ENCODE measurements around the gene PRDM16.

PRDM16 gene

DNA sequence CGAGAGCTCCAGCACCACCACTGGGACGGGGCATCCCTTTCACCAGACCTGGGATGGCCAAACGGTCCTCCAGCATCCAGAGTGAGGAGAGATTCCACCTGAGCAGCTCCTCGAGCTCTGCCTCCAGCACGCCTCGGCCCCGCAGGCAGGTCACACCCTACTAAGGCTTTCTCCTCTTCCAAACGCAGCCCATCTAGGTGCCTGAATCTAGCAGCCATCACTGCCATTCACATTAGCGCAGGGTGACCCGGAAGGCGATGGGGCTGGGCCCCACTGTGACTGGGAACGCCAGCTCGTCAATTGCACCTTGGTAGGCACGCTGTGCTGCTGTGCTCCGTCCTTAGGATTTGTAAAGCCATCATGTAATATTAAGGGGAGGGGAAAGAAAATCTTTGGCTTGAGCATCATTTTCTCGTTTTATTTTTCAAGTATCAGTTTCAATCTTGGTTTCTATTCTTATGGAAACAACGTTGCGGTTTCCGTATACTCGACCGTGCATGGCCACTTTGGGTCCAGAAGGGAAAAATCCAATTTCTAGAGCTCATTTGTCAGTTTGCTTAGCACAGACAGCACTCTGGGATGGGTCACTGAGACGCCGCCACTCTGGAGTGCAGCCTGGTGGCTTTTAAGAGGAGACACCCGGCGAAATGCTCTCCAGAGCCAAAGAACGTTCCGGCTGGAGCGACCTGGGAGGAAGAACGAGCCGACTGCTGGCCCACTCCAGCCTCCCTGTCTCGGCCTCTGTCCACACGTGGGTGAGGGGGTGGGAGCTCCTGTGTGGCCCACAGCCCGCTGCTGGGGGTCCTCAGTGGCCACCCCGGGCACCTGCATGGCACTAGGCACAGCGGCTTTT is 173.6 kb downstream of the PRDM16 start:
- no peak overlapping the region for H3K27ac ChIP-seq
- no peak for TF ChIP-seq CTCF (IDR thresholded peaks at IDR 0.05; ENCODE audit: low read depth, low read length)
- no peaks in the 10 kb centered on the region for H3K36me3 ChIP-seq
- no peaks in the 10 kb centered on the region for H3K27me3 ChIP-seq (ENCODE audit: insufficient read depth, low read depth, severe bottlenecking)
- H3K4me3 ChIP-seq (ENCODE audit: low read depth, low read length) = no peak overlapping the region
- H3K9me3 ChIP-seq (ENCODE audit: severe bottlenecking) = no peaks in the 10 kb centered on the region
- no peak for DNase-seq

DNA sequence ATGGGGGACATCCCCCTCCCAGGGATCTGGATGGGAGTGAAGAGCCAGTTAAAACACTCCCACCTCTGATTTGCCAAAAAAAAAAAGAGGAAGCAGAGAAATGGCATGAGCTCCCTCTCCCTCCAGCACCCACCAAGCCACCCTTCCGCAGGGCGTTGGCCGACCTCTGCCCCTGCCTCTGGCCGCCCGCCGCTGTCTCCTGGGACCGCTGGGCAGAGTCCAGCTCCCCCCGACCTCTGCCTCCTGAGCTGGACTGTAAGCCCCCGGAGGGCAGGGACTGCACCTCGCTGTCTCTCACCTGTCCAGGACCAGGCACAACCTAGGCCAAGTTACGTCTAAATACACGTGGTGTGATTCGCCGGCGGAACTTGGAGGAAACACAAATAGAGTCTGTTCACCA is 174.3 kb downstream of the PRDM16 start:
- no peaks in the 10 kb centered on the region for H3K27me3 ChIP-seq (ENCODE audit: insufficient read depth, low read depth, severe bottlenecking)
- no peak for DNase-seq
- H3K36me3 ChIP-seq = no peaks in the 10 kb centered on the region
- H3K4me3 ChIP-seq (ENCODE audit: low read depth, low read length) = no peak overlapping the region
- TF ChIP-seq CTCF (IDR thresholded peaks at IDR 0.05; ENCODE audit: low read depth, low read length) = no peak
- no peak overlapping the region for H3K27ac ChIP-seq
- no peaks in the 10 kb centered on the region for H3K9me3 ChIP-seq (ENCODE audit: severe bottlenecking)

DNA sequence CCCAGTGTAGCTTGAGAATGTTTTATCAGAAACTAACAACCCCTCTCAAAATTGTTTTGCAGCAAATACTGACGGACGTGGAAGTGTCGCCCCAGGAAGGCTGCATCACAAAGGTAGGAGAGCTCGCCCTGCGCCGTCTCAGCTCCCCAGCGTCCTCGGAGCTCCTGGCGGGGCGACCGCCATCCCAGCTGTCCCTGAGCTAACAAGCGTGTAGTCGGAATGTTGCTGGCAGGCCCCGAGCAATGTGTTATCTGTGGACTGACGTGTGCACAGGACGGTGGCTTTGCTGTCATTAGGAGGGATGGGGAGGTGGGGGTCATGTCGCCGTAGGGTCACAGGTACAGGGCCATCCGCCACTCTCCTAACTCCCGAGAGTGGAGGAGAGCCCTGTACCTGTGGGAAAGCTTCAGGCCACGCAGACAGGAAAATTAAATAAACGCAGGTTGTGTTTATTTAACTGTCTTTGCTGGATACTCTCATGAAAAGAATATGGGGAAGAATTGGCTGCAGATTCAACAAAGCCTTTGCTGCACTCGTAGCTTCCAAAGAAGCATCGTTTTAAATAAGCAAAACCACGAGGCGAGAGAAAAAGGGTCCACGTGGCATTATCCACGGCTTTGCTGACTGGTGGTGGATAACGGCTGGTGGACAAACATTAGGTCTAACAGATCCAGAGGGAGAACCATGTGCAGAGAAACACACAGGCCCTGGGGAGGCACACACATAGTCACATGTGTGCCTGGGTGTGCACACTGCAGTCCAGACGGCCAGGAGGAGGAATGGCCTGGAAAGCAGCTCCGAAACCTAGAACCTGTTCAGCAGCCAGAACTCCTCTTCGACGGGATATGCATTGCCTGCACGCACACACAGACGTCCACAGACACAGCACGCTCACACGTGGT is 175.3 kb downstream of the PRDM16 start:
- DNase-seq = no peak
- H3K36me3 ChIP-seq = no peaks in the 10 kb centered on the region
- no peak overlapping the region for H3K27ac ChIP-seq
- TF ChIP-seq CTCF (IDR thresholded peaks at IDR 0.05; ENCODE audit: low read depth, low read length) = no peak
- no peak overlapping the region for H3K4me3 ChIP-seq (ENCODE audit: low read depth, low read length)
- no peaks in the 10 kb centered on the region for H3K9me3 ChIP-seq (ENCODE audit: severe bottlenecking)
- no peaks in the 10 kb centered on the region for H3K27me3 ChIP-seq (ENCODE audit: insufficient read depth, low read depth, severe bottlenecking)

DNA sequence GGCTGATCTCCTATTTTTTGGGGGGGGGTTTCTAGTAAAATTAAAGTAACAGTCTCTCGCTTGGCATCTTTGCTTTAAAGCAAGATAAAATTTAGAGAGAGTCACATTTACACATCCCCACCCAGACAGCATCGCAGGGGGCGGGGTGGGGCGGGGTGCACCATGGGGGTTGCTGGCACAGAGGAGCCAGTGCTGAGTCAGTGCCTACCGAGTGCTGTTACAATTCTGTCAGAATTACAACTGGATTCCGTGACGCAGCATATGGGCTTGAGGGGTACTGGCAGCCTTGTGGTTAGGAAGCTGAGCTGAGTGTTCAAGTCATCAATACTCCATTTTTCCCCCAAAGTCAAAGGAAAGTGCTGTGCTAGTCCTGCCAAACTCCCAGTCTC is 175.9 kb downstream of the PRDM16 start:
- Histone ChIP-seq H3K4me3 (ENCODE audit: low read depth, low read length) (no peak overlapping the region), H3K27ac (no peak overlapping the region), H3K9me3 (ENCODE audit: severe bottlenecking) (no peaks in the 10 kb centered on the region), H3K27me3 (ENCODE audit: insufficient read depth, low read depth, severe bottlenecking) (no peaks in the 10 kb centered on the region), H3K36me3 (no peaks in the 10 kb centered on the region)
- no peak for DNase-seq
- no peak for TF ChIP-seq CTCF (IDR thresholded peaks at IDR 0.05; ENCODE audit: low read depth, low read length)

GRCh38 chr1:3245344-3245743 is 176.3 kb downstream of the PRDM16 start:
- Histone ChIP-seq H3K27ac (no peak overlapping the region), H3K36me3 (no peaks in the 10 kb centered on the region), H3K27me3 (ENCODE audit: insufficient read depth, low read depth, severe bottlenecking) (no peaks in the 10 kb centered on the region), H3K4me3 (ENCODE audit: low read depth, low read length) (no peak overlapping the region), H3K9me3 (ENCODE audit: severe bottlenecking) (no peaks in the 10 kb centered on the region)
- TF ChIP-seq CTCF (IDR thresholded peaks at IDR 0.05; ENCODE audit: low read depth, low read length) = no peak
- DNase-seq = no peak

Measured in WERI-Rb-1 (cell line).